Activated CD8-positive, alpha-beta memory T cell treated with anti-CD3 and anti-CD28 coated beads, Interleukin-2, amount 50 U/mL, for 48 hours (primary cell): Measurements from ENCODE around the gene NUB1.

ENCODE experiments used
- DNase-seq: peaks from one replicate; pipeline ENCODE4 v3.0.0-alpha.2; 2020

The NUB1 gene

DNA sequence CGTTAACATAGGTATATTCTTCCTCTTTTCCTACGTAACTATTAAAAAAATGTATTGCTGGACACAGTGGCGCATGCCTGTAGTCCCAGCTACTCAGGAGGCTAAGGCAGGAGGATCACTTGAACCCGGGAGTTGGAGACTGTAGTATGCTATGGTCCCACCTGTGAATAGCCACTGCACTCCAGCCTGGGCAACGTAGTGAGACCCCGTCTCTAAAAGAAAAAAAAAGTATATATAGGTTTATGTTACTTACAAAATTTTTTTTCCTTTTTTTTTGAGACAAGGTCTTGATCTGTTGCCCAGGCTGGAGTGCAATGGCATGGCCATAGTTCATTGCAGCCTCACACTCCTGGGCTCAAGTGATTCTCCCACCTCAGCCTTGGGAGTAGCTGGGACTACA is 5.6 kb downstream of the NUB1 start:
- DNase-seq: no peak

DNA sequence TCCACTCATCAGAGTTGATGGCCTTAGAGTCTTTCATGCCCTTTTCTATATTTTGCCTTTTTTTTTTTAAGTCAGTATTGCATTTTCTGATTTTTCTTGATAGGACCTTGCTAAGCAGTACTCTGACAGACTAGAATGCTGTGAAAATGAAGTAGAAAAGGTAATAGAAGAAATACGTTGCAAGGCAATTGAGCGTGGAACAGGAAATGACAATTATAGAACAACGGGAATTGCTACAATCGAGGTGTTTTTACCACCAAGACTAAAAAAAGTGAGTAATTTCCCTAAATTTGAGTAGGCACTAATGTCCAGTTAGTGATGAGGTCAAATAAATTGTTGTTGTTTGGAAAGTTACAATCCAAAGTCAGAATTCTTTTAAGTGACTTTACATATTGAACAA is 7.4 kb downstream of the NUB1 start:
- no peak for DNase-seq

DNA sequence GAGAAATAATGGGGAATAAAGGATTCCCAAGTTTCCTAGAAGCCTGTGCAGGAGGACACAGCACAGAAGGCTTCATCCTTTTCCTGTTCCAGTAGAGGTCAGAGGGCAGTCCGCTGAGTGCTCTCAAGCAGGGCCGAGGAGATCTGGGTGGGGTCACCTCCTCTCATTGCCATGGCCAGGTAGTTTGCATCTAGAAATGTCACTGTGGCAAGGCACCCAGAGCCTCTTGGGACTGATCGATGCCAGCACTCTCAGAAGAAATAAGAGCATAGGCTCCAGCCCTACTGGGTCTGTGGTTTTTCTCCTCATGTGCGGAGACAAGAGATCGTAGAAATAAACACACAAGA is 7.9 kb downstream of the NUB1 start:
- DNase-seq: no peak

DNA sequence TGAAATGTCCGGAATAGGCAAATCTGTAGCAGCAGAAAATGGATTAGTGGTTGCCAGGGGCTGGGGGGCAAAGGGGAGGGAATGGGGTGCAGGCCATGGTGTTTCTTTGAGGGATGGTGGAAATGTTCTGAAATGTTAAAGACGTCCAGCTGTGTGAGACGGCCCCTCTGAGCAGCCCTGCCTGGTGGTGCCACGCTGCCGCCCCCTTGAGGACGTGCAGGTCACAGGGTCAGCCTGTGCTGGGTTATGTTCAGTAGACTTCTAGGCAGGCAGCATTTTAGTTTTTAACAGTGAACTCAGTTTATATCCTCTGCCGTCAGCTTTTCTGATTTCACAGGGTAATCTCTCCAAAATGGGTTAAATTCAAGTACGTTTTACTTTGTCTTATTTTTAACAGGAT is 9.4 kb downstream of the NUB1 start:
- DNase-seq: peak; percentile 77

DNA sequence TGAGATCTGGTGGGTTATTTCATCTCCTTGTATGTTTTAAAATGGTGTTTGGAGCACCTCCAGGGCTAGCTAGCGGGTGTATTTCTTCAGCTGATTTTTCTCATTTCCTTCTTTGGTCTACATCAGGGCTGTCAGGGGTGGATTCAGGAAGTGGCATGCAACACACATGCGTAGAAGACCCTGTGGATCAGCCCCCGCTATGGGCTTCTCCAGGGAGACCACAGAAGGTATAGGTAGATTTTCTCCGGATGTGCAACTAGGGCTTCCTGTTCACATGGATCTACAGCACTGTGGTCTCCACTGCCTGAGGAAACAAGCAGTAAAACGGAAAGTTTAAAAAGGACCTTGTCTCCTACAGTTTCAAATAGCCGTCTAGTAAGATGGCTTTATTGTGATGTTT is 10.4 kb downstream of the NUB1 start:
- DNase-seq: no peak

DNA sequence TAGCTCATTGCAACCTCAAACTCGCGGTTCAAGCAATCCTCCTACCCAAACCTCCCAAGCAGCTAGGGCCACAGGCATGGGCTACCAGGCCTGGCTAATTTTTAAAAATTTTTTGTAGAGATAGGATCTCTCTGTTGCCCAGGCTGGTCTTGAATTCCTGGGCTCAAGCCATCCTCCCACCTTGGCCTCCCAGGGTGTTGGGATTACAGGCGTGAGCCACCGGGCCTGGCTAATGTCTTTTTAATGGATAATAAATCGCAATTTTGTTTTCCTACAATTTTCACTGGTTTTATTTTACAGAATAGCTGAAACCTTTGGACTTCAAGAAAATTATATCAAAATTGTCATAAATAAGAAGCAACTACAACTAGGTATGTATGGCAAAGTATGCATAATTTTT is 10.9 kb downstream of the NUB1 start:
- no peak for DNase-seq

DNA sequence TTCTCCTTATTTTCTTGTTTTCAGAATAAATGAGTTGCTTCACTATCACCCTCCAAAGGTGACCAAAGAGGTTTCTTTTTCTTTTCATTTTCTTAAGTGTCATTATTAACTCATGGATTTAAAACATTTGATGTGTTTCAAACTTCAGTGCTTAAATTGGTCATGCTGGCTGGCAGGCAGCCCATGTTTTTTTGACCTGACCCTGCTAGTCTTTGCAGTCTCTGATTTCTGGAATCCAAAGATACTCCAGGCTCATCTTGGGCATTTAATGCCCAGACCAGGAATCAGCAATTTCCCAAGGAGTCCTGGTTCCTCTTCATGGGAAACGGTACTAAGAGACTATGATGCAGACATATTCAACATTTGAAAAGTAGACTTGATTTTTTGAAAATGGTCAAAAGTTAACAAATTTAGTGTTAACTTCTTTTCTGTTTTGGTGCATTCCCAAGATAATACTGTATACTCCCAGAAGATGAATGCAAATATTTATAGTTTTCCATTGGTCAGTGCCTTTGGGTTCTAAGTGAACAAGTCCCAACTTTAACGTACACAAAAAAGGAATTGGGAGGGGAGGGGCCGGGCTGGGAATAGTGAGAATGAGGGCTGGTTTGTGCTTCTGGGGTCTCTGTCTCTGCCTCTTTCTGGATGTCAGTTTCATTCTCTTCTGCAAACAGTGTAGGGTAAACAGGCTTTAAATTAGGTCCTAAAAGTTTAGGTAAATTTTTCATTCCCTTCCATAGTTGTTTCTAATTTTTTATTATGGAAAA is 19.8 kb downstream of the NUB1 start:
- no peak for DNase-seq

DNA sequence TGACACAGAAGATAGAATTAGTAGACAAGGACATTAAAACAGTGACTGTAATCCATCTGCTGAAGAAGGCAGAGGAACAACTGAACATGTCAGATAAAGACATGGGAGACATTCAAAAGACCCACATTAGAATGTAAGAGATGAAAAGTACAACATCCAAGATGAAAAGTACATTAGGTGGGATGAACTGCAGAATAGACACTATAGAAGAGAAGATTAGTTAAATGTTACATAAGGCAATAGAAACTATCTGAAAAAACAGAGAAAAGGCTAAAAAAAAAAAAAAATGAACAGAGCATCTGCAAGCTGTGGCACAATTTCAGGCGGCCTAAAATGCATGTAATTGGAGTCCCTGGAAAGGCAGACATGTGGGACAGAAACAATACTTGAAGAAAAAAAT is 21.6 kb downstream of the NUB1 start:
- no peak for DNase-seq

DNA sequence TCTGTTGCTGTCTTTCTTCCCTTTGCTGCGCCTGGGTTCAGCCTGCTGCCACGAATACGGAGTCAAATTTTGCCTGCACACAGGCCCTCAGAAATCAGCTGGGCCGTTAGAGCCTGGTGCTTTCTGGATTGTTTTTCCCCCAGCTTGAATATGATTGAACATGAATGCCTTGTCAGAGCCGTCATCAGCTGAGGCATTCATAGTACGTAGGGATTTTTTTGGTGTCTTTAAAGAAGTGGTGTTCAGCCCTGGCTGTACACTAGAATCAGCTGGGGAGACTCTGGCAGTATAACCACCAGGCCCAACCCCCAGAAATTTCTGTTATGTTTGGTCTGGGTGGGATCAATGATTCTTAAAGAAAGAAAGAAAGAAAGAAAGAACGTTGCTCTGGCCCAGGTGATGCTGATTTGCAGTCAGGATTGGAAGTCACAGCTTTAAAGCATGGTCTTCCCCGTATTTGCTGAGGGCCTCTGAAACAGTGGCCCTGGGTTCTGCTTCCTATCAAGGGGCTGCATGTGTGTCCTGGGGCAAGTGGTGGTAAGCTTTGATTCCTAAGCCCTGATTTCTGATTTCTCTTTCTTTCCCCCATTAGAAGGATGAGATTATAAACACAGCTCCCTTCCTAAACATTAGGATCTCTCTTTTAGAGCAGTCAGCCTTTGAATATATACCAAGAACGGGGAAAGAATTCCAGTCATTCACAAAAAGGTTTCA is 24.7 kb downstream of the NUB1 start:
- no peak for DNase-seq

DNA sequence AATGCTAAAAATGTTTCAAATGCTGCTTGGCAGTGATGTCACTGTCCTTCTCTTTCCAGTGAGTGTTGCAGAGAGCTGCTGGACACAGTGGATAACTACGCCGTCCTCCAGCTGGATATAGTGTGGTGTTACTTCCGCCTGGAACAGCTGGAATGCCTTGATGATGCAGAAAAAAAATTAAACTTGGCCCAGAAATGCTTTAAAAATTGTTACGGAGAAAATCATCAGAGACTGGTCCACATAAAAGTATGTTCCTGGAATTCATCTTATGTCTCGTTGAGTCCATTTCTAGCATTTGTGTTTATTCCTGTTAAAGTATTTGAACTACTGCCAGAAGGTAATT is 25.2 kb downstream of the NUB1 start:
- no peak for DNase-seq

DNA sequence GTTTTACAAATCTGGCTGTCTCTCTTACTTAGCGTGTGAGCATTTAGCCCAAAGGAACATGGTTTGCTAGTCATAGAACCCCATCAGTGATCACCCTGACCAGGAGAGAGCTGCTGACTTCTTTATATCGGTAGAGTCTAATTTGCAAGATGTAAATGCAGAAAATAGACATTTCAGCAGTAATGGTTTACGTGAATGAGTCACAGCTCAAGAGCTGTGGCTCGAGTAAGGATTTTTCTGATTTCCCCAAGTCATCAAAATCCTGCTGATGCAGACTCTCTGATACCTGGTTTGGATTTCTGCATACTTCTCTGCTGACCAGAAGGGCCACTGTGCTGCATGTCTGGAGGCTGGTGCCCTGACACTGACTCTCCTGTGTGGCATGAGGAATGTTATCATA is 25.7 kb downstream of the NUB1 start:
- DNase-seq: no peak

DNA sequence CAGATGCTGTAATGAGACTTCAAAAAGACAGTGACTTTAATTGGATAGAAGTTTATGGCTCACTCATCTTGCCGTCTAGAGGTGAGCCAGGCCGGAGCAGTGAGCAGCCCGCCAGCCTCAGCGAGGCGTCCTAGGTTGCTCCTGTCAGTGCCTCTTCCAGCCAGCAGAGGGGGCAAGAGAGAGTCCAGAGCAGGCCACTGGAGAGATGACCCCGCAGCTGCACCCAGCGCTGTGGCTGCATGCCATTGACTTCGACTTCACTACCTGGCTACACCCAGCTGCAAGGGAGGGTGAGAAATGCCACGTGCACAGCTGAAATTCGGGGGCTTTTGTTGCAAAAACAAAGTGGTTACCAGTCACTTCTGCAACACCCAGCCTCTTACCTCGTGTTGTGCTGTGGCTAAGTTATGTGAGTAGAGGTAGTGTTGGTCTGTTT is 26.5 kb downstream of the NUB1 start:
- peak; percentile 85 for DNase-seq

DNA sequence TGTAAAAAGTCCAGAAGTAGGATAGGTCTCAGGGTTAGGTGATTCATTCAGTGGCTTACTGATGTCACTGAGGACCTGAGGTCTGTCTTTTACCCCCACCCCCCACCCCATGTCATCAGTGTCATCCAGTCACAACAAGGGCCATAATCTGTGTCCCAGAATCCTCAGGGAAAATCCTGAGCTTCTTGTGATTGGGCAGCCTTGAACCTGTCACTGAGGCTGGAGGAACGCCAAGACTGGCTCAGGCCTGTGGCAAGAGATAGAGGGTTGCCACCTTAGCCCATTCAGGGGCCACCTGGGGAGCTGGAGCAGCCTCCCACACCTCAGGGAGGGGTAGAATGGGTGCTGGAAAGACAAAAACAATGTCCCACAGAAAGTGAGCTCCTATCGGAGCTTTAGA is 29.7 kb downstream of the NUB1 start:
- no peak for DNase-seq

DNA sequence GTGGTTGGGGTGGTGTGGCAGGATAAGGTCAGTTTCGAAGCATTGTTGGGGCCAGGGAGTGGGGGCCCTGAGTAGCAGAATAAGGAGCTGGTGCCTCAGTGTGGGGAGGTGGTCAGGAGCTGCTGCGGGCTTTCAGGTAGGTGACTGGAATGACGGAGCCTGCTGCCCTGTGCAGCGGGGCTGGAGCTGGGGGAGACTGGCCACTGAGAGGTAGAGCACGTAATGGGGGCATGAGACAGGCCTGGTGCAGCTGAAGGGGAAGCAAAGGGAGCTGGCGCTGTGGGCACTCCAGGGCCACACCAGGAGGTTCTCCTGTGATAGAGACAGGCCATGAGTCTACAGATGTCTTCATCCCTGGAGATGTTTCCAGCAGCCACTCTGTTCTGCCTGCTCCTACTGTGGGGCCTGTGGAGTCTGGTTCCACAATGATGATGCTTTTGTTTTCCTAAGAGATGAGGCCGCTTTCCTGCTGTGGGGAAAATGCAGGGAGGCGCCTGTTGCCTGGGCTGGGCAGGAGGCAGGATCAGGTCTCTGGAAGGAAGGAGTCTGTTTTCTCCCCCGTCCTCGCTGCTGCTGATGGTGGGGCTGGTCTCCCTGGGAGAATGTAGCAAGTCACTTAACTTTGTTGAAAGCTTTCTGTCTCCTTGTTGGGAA is 31.1 kb downstream of the NUB1 start:
- DNase-seq: peak; percentile 37

DNA sequence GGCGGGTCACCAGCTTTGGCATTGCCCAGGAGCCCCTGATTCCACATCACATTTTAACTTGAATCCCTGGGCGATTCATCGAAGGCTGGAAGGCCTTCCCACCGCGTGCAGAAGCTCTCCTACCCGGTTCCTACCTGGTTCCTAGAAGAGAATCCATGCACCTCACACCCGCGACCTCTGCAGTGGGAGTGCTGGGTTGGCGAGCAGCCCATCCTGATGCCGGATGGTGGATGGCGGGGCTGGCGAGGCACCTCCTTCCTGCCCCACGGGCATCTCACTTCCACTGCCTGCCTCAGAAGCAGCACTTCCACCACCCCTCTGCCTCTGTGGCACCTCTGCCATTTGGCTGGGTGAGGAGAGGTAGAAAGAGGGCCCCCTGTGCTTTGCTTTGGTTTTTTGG is 32.0 kb downstream of the NUB1 start:
- DNase-seq: no peak

DNA sequence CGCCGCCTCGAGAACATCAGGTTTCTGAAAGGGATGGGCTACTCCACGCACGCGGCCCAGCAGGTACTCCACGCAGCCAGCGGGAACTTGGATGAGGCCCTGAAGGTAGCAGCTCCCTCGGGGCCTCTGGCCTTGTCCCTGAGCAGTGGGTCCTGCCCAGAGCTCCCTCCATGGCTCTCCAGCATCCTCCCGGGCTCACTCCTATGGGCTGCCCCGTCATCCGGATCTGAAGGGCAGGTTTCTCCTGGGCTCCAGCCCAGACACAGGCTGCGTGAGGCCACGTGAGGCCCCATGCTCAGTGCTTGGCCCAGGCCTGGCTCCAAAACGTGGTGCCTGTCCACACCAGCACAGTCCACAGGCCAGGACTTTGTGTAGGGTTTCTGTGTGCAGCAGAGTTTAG is 32.5 kb downstream of the NUB1 start:
- no peak for DNase-seq

DNA sequence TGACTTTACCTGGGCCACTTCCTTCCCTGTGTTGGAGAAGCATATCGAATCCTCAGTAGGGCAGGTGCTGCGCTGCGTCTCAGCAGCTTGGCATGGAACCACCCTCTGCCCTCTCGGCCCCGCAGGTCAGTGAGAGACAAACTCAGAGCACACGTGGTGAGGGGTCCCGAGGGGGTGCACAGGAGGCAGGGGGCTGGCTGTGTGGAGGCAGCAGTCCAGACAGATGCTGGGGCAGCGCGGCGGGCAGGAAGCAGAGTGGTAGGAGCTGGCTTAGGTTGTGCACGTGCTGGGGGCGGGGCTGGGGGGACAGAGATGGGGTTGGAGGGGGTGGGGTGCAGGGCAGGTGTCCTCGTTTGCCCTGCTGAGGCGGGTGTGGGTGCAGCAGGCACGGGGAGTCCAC is 33.1 kb downstream of the NUB1 start:
- no peak for DNase-seq

DNA sequence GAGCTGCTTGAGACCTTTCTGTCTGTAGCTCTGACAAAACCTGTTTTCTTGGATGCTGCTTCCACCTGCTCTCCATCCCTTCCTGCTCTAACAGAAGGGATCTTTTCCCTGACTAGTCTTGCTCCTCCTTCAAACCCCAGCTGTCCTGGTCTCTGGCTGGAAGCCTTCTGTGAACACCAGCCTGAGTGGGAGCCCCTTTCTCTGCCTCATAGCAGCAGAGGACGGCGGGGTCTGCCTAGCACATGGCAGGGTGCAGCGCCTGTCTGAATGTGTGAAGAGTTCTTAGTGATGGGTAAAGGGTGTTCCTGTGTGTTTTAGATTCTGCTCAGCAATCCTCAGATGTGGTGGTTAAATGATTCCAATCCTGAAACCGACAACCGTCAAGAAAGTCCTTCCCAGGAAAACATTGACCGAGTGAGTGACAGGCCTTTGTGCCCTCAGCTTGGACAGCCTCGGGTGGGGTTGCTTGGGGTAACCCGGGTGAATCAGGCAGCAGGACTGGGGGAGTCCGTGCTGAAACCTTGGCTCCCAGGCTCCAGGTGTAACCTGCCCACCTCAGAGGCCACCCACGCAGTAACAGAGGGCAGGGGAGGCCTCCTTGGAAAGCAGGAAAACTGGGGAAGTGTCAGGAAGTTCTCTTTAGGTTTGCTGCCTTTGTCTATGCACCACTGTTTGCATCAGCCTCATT is 34.1 kb downstream of the NUB1 start:
- DNase-seq: no peak

DNA sequence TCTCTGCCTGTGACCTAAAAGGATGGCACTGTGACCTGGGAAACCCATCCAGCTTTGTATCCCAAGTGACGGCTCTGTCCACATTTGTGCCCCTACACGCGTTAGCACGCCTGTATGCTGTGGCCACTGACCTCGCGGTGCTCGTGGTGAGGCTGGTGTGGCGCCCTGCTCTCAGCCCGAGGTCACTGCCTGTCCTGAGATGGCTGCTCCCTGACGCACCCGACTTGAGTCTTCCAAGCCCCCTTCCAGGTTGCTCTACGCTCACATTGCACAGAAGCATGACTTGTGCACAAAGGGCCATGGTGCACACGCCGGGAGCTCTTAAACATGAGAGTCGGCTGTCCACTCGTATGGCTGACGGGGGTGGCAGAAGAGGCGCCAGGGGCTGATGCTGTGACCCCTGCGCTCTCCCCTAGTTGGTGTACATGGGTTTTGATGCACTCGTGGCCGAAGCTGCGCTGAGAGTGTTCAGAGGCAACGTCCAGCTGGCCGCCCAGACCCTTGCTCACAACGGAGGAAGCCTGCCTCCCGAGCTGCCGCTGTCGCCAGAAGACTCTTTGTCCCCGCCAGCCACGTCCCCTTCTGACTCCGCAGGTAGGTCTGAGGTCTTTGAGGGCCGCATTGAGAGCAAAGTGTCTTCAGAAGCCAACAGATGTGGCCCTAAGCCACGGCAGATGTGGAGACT is 34.7 kb downstream of the NUB1 start:
- DNase-seq: no peak

DNA sequence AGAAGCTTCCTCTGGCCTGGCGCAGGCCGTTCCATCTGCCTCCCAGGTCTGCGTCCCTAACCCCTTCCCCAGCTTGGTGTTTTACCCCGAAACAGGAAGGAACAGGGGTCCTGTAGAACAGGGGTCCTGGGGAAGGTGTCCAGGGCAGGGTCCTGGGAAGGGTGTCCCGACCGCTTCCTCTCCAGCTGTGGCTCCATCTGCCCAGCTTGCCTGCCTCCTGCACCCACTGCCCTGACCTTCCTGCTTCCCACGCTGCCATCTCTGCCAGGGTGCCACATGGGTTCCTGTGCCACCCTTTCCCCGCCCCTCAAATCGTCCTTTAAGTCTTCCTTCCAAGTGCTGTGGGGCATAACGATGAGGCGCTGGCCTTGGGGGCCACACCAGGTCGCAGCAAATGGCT is 35.8 kb downstream of the NUB1 start:
- no peak for DNase-seq

DNA sequence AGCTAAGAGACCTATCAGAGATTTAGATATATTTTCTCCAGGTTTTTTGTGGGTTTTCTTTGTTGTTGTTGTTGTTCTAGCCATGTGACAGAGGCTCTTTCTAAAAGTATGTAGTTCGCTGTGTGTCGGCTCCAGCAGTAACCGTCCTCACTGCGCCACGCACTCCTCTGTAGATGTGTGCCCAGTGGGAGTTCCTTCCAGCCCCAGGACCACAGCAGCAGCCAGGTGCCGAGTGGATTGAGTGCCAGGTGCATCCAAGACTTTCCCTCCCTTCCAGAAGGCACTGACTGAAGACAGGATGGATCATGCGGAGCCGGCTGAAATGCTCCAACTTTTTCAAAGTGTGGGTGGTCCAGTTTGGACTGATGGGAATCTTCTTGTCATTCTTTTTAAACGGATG is 36.4 kb downstream of the NUB1 start:
- DNase-seq: no peak

DNA sequence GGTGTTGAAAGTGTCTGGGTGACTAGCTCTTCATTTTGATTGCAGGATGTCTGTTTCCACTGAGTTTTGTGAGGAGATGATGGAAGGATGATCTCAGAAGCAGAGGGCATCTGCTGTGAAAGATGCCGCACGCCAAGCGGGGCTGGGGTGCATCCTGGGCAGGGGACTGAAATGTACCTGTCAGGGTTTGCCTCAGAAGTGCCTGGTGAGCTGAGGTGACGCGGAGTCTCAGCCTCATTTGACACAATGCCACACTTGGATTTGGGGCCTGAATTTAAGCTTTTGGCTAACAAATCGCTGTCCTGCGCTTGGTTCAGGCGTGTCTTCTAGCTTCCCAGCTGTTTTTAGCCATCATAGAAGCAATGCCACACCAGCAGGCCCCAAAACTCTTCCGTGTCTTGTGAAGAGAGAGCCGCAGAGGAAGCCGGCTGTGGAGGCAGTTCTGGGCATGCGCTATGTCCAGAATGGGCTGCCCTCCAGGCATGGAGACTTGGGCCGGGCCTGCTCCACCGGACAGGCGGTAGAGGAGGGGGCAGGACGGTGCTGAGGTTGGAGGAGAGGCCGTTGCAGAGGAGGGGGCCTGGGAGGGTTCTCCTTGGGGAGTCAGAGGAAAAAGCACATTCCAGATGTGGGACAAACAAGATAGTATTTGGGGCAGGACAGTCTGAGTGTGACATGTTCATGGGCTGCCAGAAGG is 37.0 kb downstream of the NUB1 start:
- no peak for DNase-seq

DNA sequence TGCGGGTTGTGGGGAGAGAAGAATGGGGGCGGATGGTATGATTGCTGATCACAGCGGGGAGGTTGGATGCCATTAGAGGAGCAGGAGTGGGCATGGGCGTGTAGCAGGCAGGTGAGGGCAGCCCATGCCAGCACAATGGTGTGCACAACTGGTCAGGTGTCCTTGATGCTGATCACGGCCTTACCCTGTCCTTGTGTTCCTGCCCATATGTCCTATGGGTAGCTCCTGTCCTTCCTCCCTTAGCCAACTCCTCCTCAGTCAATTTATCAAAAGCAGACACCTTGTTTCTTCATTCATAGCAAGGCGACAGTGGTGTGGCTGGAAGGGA is 37.5 kb downstream of the NUB1 start:
- no peak for DNase-seq
